Prostate gland (tissue), 2 donors: Measurements from ENCODE around the gene MED9.

ENCODE experiments used
- CTCF ChIP-seq, 4 experiments: fragments of 200-600 bp in 2 of 4; fragments of 450-650 bp in 2 of 4; sonication (generic) in 2 of 4; IDR thresholded peaks; 1 replicate in 3 of 4; 2 replicates in 1 of 4; pipeline ENCODE4 v1.5.1; 2016 to 2019; ENCODE audit warnings: antibody characterized with exemption in 4 of 4, mild to moderate bottlenecking in 2 of 4, moderate library complexity in 2 of 4
- POLR2AphosphoS5 ChIP-seq: sonication (generic); formaldehyde crosslinking; IDR thresholded peaks from one replicate; pipeline ENCODE4 v1.6.1; 2017; ENCODE audit warnings: antibody characterized with exemption

DNA sequence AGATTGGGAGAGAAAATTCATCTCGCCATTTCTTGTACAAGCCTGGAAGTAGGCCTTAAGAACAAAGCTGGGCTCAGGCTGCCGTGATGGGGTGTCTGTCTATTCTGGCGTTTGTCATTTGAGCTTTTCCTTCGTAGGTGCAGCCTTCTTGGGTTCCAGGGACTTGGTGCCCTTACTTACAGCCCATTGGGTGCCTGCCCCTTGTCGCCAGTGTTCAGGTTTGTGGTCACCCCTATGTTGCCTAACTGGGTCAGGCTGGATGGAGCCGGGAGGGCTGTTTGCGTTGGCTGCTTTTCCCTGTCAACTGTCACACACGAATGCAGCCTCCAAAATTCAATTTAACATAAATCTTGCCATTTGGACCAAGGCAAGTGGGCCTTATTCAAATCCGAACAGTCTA, 23.7 kb upstream of the MED9 start:
- TF ChIP-seq CTCF (IDR thresholded peaks at IDR 0.05) (no peak), POLR2AphosphoS5 (no peak)
